Endothelial cell of umbilical vein (primary cell): ENCODE measurements around the gene SYN1. TPM values are rescaled to one million over a fixed set of nuclear protein-coding genes. Genes with fewer than 3 reads are reported as not detected.

Experiments
- BruUV-seq: library from RNA; stranded (reverse); fragments of 400-500 nt; replicated peaks from 2 replicates; lab custom pipeline; 2021; lab: Mats Ljungman, UMichigan
- CTCF ChIA-PET: fragments of 300-600, 350-600 bp; sonication (Branson Sonifier 250); formaldehyde crosslinking; loops from one replicate; lab custom pipeline; 2021; ENCODE audit warnings: antibody characterized with exemption, inconsistent platforms; lab: Charles Lee
- POLR2A ChIA-PET: fragments of 300-600, 350-600 bp; sonication (Branson Sonifier 250); formaldehyde crosslinking; loops from one replicate; lab custom pipeline; 2021; ENCODE audit warnings: antibody characterized with exemption, inconsistent platforms; lab: Charles Lee
- DNase-seq: peaks from one replicate; pipeline ENCODE4 v3.0.0-alpha.2; 2011; ENCODE audit warnings: low read depth, low spot score
- FAIRE-seq: peaks from 2 replicates; lab custom pipeline; 2011; peaks lifted over from hg19 to GRCh38; lab: Jason Lieb, UNC
- H2AFZ ChIP-seq: 2 replicates; pipeline ENCODE4 v1.6.0; 2012; ENCODE audit warnings: low read depth, low read length, control low read depth, inconsistent platforms
- H3K27ac ChIP-seq: 2 replicates; pipeline ENCODE4 v1.5.1; 2011; ENCODE audit warnings: low read depth, mild to moderate bottlenecking, control low read depth, low read length, moderate library complexity; ENCODE audit not compliant: insufficient read depth
- H3K27me3 ChIP-seq, 2 experiments: 2 replicates each; pipeline versions ENCODE4 v1.6.0 to v1.6.1; 2011; ENCODE audit warnings: low read length in 2 of 2, mixed read lengths in 1 of 2; ENCODE audit not compliant: control insufficient read depth in 2 of 2, insufficient read depth in 2 of 2
- H3K36me3 ChIP-seq, 2 experiments: 2 replicates in 1 of 2; 3 replicates in 1 of 2; pipeline ENCODE4 v1.5.1; 2011; ENCODE audit warnings: low read length in 2 of 2, mild to moderate bottlenecking in 1 of 2, moderate library complexity in 1 of 2; ENCODE audit not compliant: control insufficient read depth in 2 of 2, insufficient read depth in 2 of 2; ENCODE audit errors: extremely low read depth in 1 of 2
- H3K4me1 ChIP-seq: 3 replicates; pipeline ENCODE4 v1.5.1; 2011; ENCODE audit warnings: mild to moderate bottlenecking, low read length; ENCODE audit not compliant: control insufficient read depth, insufficient read depth; ENCODE audit errors: extremely low read depth
- H3K4me2 ChIP-seq: 2 replicates; pipeline ENCODE4 v1.6.1; 2011; ENCODE audit warnings: low read length, control low read depth, mixed read lengths; ENCODE audit not compliant: insufficient read depth
- H3K4me3 ChIP-seq, 3 experiments: fragments of 200-600 bp in 1 of 3; sonication (generic), shearing (Covaris generic) in 1 of 3; replicated peaks in 1 of 3; 2 replicates each; pipeline ENCODE4 v1.5.1; 2011 to 2016; ENCODE audit warnings: control low read depth in 3 of 3, low read length in 3 of 3, mild to moderate bottlenecking in 2 of 3, inconsistent platforms in 1 of 3, low read depth in 1 of 3, moderate library complexity in 1 of 3; ENCODE audit not compliant: insufficient read depth in 1 of 3
- H3K79me2 ChIP-seq: 2 replicates; pipeline ENCODE4 v1.6.0; 2012; ENCODE audit warnings: low read length, inconsistent platforms; ENCODE audit not compliant: control insufficient read depth, insufficient read depth
- H3K9ac ChIP-seq: replicated peaks from 2 replicates; pipeline ENCODE3; 2011; ENCODE audit warnings: low read length, control low read depth; ENCODE audit not compliant: insufficient read depth; ENCODE audit errors: extremely low read depth
- H3K9me1 ChIP-seq: replicated peaks from 3 replicates; pipeline ENCODE4 v1.6.0; 2011; ENCODE audit warnings: mild to moderate bottlenecking, low read length; ENCODE audit not compliant: control insufficient read depth, insufficient read depth; ENCODE audit errors: extremely low read depth
- H3K9me3 ChIP-seq: replicated peaks from 2 replicates; pipeline ENCODE4 v1.5.1; 2012; ENCODE audit warnings: low read length, inconsistent platforms; ENCODE audit not compliant: control insufficient read depth, insufficient read depth
- H4K20me1 ChIP-seq: replicated peaks from 2 replicates; pipeline ENCODE3; 2011; ENCODE audit warnings: mild to moderate bottlenecking, low read length; ENCODE audit not compliant: control insufficient read depth, insufficient read depth; ENCODE audit errors: extremely low read depth
- CTCF ChIP-seq, 2 donors: IDR thresholded peaks; 1 replicate in 1 of 2; 2 replicates in 1 of 2; pipeline ENCODE4 v1.5.1; 2011; ENCODE audit warnings: low read length in 2 of 2, mild to moderate bottlenecking in 2 of 2, moderate library complexity in 2 of 2, control low read depth in 1 of 2, inconsistent platforms in 1 of 2, low read depth in 1 of 2; ENCODE audit not compliant: insufficient read depth in 1 of 2; ENCODE audit errors: extremely low read depth in 1 of 2
- EZH2 ChIP-seq: IDR thresholded peaks from 2 replicates; pipeline ENCODE4 v1.6.1; 2012; ENCODE audit warnings: borderline replicate concordance, low read depth, mild to moderate bottlenecking, moderate library complexity, low read length, inconsistent platforms; ENCODE audit not compliant: severe bottlenecking
- FOS ChIP-seq: IDR thresholded peaks from 2 replicates; pipeline ENCODE4 v1.6.1; 2011; ENCODE audit warnings: mild to moderate bottlenecking, low read length, moderate library complexity, borderline replicate concordance; ENCODE audit not compliant: insufficient read depth
- GATA2 ChIP-seq: IDR thresholded peaks from 2 replicates; pipeline ENCODE4 v1.7.0; 2011; ENCODE audit warnings: low read depth, mild to moderate bottlenecking, moderate library complexity, mixed read lengths, low read length; ENCODE audit not compliant: insufficient read length, insufficient read depth
- JUN ChIP-seq: IDR thresholded peaks from 2 replicates; pipeline ENCODE4 v1.6.1; 2011; ENCODE audit warnings: borderline replicate concordance, low read depth; ENCODE audit not compliant: insufficient read length, insufficient read depth
- MAX ChIP-seq: IDR thresholded peaks from 2 replicates; pipeline ENCODE4 v1.6.1; 2011; ENCODE audit not compliant: insufficient read depth, insufficient read length
- MYC ChIP-seq: IDR thresholded peaks from one replicate; pipeline ENCODE4 v1.6.1; 2011; ENCODE audit warnings: mild to moderate bottlenecking, low read depth, low read length
- POLR2A ChIP-seq: IDR thresholded peaks from 2 replicates; pipeline ENCODE4 v1.6.1; 2012; ENCODE audit warnings: low read depth, mild to moderate bottlenecking, control low read depth, low read length
- POLR2AphosphoS5 ChIP-seq: IDR thresholded peaks from 2 replicates; pipeline ENCODE4 v1.6.1; 2012; ENCODE audit warnings: low read depth, mild to moderate bottlenecking, control low read depth, low read length, moderate library complexity; ENCODE audit not compliant: insufficient read depth
- dilution Hi-C: fragments of 300-500 bp; cut with MboI; formaldehyde crosslinking; loops from one replicate; pipeline ENCODE4 v1.15.0; 2019; ENCODE audit warnings: low sequenced_read_pairs; ENCODE audit not compliant: extremely low pct_ligation_motif_present
- intact Hi-C: fragments of 100-400 bp; cut with micrococcal nuclease; formaldehyde crosslinking; loops from one replicate; pipeline ENCODE4 v1.10.0; 2022
- polyA plus RNA-seq, 4 experiments: library from polyadenylated mRNA; depleted of rRNA in 3 of 4; stranded (reverse) in 3 of 4; unstranded in 1 of 4; fragments of >200 nt; gene quantifications; 2 replicates each; pipeline versions ENCODE4 v1.2.1 to v1.2.3, GENCODE V29; 2011 to 2012; ENCODE audit warnings: missing spikeins in 1 of 4
- total RNA-seq: library from RNA; stranded (reverse); gene quantifications from 2 replicates; pipeline ENCODE4 v1.2.3, GENCODE V29; 2021

Gene SYN1
- total and polyA plus RNA-seq, 2 donors (not counting 3 experiments of a cell fraction or from before 2014, with no cell fraction given): not detected

DNA sequence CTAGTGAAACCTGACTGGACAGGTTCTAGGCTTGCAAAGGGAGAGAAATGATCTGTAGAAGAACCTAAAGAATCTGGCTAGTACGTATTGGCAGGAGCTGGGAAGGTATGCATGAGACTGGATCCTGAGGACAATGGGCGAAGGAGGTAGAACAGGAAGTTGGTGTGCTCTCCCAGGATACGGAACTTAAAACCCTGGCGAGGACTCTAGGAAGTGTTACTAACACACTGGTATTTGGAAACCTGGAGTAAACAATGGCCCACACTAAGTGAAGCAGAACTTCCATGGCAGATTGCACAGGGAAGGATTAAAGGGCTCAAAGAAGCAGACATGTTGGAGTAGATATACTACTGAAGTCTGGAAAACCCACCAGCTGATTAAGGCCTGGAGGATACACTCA lies 9.1 kb downstream of the SYN1 start:
- H4K20me1 ChIP-seq: no peaks in the 10 kb centered on the region
- no peak for FAIRE-seq
- no peak for TF ChIP-seq JUN
- peaks cover 0 to under 1% of the 10 kb centered on the region in 2 experiments for H3K27me3 ChIP-seq
- POLR2A ChIA-PET: no interaction called here
- no TSS peak for BruUV-seq
- no peak for DNase-seq
- H3K79me2 ChIP-seq: no peaks in the 10 kb centered on the region
- no peaks in the 10 kb centered on the region for H3K9me1 ChIP-seq
- no peak overlapping the region for H2AFZ ChIP-seq
- H3K4me3 ChIP-seq: no peak overlapping the region
- H3K4me2 ChIP-seq: no peak overlapping the region
- intact Hi-C loops: no loop called here
- no peaks in the 10 kb centered on the region for H3K4me1 ChIP-seq
- H3K36me3 ChIP-seq: no peaks in the 10 kb centered on the region
- no peaks in the 10 kb centered on the region for H3K9me3 ChIP-seq
- H3K27ac ChIP-seq: no peak overlapping the region
- no peak overlapping the region for H3K9ac ChIP-seq
- dilution Hi-C loops: no loop called here
- CTCF ChIA-PET: no interaction called here

GRCh38 chrX:47608130-47608810 lies 11.4 kb downstream of the SYN1 start:
- DNase-seq: no peak
- Histone ChIP-seq H3K4me3 (no peak overlapping the region), H3K36me3 (no peaks in the 10 kb centered on the region), H3K4me1 (no peaks in the 10 kb centered on the region), H3K27me3 (peaks cover 0 to 5% of the 10 kb centered on the region in 2 experiments), H2AFZ (no peak overlapping the region), H3K27ac (no peak overlapping the region), H3K79me2 (no peaks in the 10 kb centered on the region), H3K9ac (no peak overlapping the region), H3K9me3 (no peaks in the 10 kb centered on the region), H3K4me2 (no peak overlapping the region), H3K9me1 (no peaks in the 10 kb centered on the region), H4K20me1 (no peaks in the 10 kb centered on the region)
- ChIA-PET POLR2A (no interaction called here), CTCF (no interaction called here)
- dilution Hi-C loops: no loop called here
- FAIRE-seq: no peak
- intact Hi-C loops: no loop called here
- TF ChIP-seq MAX (no peak), JUN (no peak), CTCF (IDR thresholded peaks at IDR 0.05; ENCODE audit: extremely low read depth in 1 of 2, insufficient read depth in 1 of 2, low read depth in 1 of 2, low read length in 2 of 2) (no peak), FOS (no peak), GATA2 (no peak), MYC (no peak), EZH2 (no peak), POLR2A (no peak), POLR2AphosphoS5 (no peak)
- no TSS peak for BruUV-seq
